Measurements from ENCODE around the gene ANTXRL. TPM values are rescaled to one million over a fixed set of nuclear protein-coding genes. Genes with fewer than 3 reads are reported as not detected.

The ANTXRL gene
- total RNA-seq, 4 donors from 2014 or later, result not detected

DNA sequence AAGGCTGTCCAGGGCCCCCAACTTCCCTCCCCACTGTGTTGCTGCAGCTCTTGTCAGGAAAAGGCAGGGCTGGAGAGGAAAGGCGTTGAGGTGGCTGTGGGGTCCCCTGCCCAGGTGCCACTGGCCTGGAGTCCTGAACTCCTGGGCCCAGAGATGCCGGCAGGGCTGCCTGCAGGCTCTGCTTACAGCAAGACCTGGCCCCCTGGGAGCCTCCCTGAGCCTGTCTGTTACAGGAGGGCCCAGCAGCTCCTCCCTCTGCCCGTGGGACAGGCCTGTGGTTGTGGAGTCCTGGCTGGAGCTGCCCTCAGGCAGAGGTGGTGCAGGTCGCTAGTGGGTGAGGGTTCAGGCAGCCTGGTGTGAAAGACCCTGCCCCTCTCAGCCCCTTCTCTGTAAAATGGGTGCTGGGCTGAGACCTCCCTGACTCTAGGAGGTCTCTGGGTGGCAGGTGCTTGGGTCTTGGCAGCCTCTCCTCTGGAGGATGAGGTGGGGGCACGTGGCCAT lies 9.9 kb downstream of the ANTXRL start:
- ATAC-seq, result no peak
- H3K9me3 ChIP-seq, result no peaks in the 10 kb centered on the region
- WGBS, 2 donors (ENCODE audit: low coverage in 1 of 2), result no CpG with 5 or more reads among the region's 5 CpGs
- H3K27me3 ChIP-seq, result no peaks in the 10 kb centered on the region
- no peak overlapping the region for H3K4me3 ChIP-seq
- no peak overlapping the region for H3K27ac ChIP-seq
- H3K4me1 ChIP-seq, result no peaks in the 10 kb centered on the region
- TF ChIP-seq EP300 (IDR thresholded peaks at IDR 0.05) (no peak), POLR2A (IDR thresholded peaks at IDR 0.05) (no peak), POLR2AphosphoS5 (IDR thresholded peaks at IDR 0.05) (no peak)
- TF ChIP-seq, protein P1, sequence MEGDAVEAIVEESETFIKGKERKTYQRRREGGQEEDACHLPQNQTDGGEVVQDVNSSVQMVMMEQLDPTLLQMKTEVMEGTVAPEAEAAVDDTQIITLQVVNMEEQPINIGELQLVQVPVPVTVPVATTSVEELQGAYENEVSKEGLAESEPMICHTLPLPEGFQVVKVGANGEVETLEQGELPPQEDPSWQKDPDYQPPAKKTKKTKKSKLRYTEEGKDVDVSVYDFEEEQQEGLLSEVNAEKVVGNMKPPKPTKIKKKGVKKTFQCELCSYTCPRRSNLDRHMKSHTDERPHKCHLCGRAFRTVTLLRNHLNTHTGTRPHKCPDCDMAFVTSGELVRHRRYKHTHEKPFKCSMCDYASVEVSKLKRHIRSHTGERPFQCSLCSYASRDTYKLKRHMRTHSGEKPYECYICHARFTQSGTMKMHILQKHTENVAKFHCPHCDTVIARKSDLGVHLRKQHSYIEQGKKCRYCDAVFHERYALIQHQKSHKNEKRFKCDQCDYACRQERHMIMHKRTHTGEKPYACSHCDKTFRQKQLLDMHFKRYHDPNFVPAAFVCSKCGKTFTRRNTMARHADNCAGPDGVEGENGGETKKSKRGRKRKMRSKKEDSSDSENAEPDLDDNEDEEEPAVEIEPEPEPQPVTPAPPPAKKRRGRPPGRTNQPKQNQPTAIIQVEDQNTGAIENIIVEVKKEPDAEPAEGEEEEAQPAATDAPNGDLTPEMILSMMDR (IDR thresholded peaks at IDR 0.05), result no peak
- no peaks in the 10 kb centered on the region for H3K36me3 ChIP-seq

GRCh38 chr10:46297406-46298204 lies 10.8 kb downstream of the ANTXRL start:
- TF ChIP-seq EP300 (IDR thresholded peaks at IDR 0.05) (no peak), POLR2AphosphoS5 (IDR thresholded peaks at IDR 0.05) (no peak), POLR2A (IDR thresholded peaks at IDR 0.05) (no peak)
- TF ChIP-seq, protein P1 (IDR thresholded peaks at IDR 0.05), result no peak
- no peak for ATAC-seq
- Histone ChIP-seq H3K27ac (no peak overlapping the region), H3K36me3 (no peaks in the 10 kb centered on the region), H3K27me3 (no peaks in the 10 kb centered on the region), H3K9me3 (no peaks in the 10 kb centered on the region), H3K4me3 (no peak overlapping the region), H3K4me1 (no peaks in the 10 kb centered on the region)
- WGBS, 2 donors (ENCODE audit: low coverage in 1 of 2), result 60 to 78% methylated on average over 1 to 7 of the region's 16 CpGs

GRCh38 chr10:46298477-46299285 lies 11.9 kb downstream of the ANTXRL start:
- Histone ChIP-seq H3K4me1 (no peaks in the 10 kb centered on the region), H3K36me3 (no peaks in the 10 kb centered on the region), H3K9me3 (no peaks in the 10 kb centered on the region), H3K4me3 (no peak overlapping the region), H3K27ac (no peak overlapping the region), H3K27me3 (no peaks in the 10 kb centered on the region)
- no peak for ATAC-seq
- WGBS, 2 donors (ENCODE audit: low coverage in 1 of 2), result 79 to 85% methylated on average over 8 of the region's 9 CpGs
- TF ChIP-seq POLR2AphosphoS5 (IDR thresholded peaks at IDR 0.05) (no peak), POLR2A (IDR thresholded peaks at IDR 0.05) (no peak), EP300 (IDR thresholded peaks at IDR 0.05) (no peak)
- TF ChIP-seq, protein P1 (IDR thresholded peaks at IDR 0.05), result no peak

- Histone ChIP-seq H3K9me3 (no peaks in the 10 kb centered on the region), H3K27me3 (no peaks in the 10 kb centered on the region), H3K4me3 (no peak overlapping the region), H3K27ac (no peak overlapping the region), H3K4me1 (no peaks in the 10 kb centered on the region), H3K36me3 (no peaks in the 10 kb centered on the region)
- WGBS, 2 donors (ENCODE audit: low coverage in 1 of 2), result 71 to 100% methylated on average over 1 to 4 of the region's 5 CpGs
- no peak for ATAC-seq
- TF ChIP-seq EP300 (IDR thresholded peaks at IDR 0.05) (no peak), POLR2AphosphoS5 (IDR thresholded peaks at IDR 0.05) (no peak), POLR2A (IDR thresholded peaks at IDR 0.05) (no peak)
- TF ChIP-seq, protein P1 (IDR thresholded peaks at IDR 0.05), result no peak
These were observed 12.4 kb downstream of the ANTXRL start for GRCh38 chr10:46299286-46299535.
